DOHH2 (cell line): ENCODE measurements around the gene CPLX3.

Source experiments
- H3F3A ChIP-seq: fragments of 200-600 bp; sonication (generic), shearing (Covaris generic); 2 replicates; pipeline ENCODE4 v1.6.0; 2016; ENCODE audit warnings: antibody characterized with exemption, mild to moderate bottlenecking; ENCODE audit not compliant: control insufficient read depth, insufficient read depth
- H3K27ac ChIP-seq: fragments of 200-600 bp; sonication (generic); 2 replicates; pipeline ENCODE4 v1.5.1; 2014; ENCODE audit warnings: low read depth, mild to moderate bottlenecking, low read length, moderate library complexity
- H3K27me3 ChIP-seq: fragments of 200-600 bp; sonication (generic); 2 replicates; pipeline ENCODE4 v1.6.1; 2014; ENCODE audit warnings: mild to moderate bottlenecking, low read length, mixed read lengths; ENCODE audit not compliant: control insufficient read depth
- H3K36me3 ChIP-seq: fragments of 200-600 bp; sonication (generic); 2 replicates; pipeline ENCODE4 v1.6.1; 2014; ENCODE audit warnings: mild to moderate bottlenecking, low read length, moderate library complexity, mixed read lengths; ENCODE audit not compliant: control insufficient read depth
- H3K4me1 ChIP-seq: fragments of 200-600 bp; sonication (generic); 2 replicates; pipeline ENCODE4 v1.6.1; 2014; ENCODE audit warnings: mild to moderate bottlenecking, low read length, mixed read lengths; ENCODE audit not compliant: control insufficient read depth
- H3K4me2 ChIP-seq: fragments of 200-600 bp; sonication (generic); 2 replicates; pipeline ENCODE4 v1.6.0; 2014; ENCODE audit warnings: mild to moderate bottlenecking, low read length, moderate library complexity
- H3K4me3 ChIP-seq: fragments of 200-600 bp; sonication (generic); 2 replicates; pipeline ENCODE4 v1.5.1; 2014; ENCODE audit warnings: mild to moderate bottlenecking, low read length, mixed read lengths
- H3K79me2 ChIP-seq: fragments of 200-600 bp; sonication (generic); 2 replicates; pipeline ENCODE4 v1.6.1; 2014; ENCODE audit warnings: mild to moderate bottlenecking, low read length, mixed read lengths; ENCODE audit not compliant: control insufficient read depth
- H3K9me2 ChIP-seq: fragments of 200-600 bp; sonication (generic); replicated peaks from 2 replicates; pipeline ENCODE4 v1.6.1; 2014; ENCODE audit warnings: mild to moderate bottlenecking, low read length, mixed read lengths; ENCODE audit not compliant: control insufficient read depth
- H3K9me3 ChIP-seq: fragments of 200-600 bp; sonication (generic); 2 replicates; pipeline ENCODE4 v1.6.1; 2014; ENCODE audit warnings: antibody characterized with exemption, low read length, mixed read lengths; ENCODE audit not compliant: control insufficient read depth, insufficient read depth
- H4K20me1 ChIP-seq: fragments of 200-600 bp; sonication (generic); 2 replicates; pipeline ENCODE4 v1.6.0; 2014; ENCODE audit warnings: low read depth, mild to moderate bottlenecking, antibody characterized with exemption, low read length, moderate library complexity; ENCODE audit not compliant: control insufficient read depth, insufficient read depth
- CTCF ChIP-seq: fragments of 200-600 bp; sonication (generic); IDR thresholded peaks from one replicate; pipeline ENCODE4 v1.5.1; 2014; ENCODE audit warnings: antibody characterized with exemption, mild to moderate bottlenecking, low read depth, low read length; ENCODE audit not compliant: poor library complexity, severe bottlenecking
- EZH2phosphoT487 ChIP-seq: fragments of 200-600 bp; sonication (generic); IDR thresholded peaks from 2 replicates; pipeline ENCODE4 v1.6.1; 2017; ENCODE audit warnings: borderline replicate concordance, mild to moderate bottlenecking, antibody characterized with exemption, low read length, moderate library complexity, mixed read lengths

The CPLX3 gene

GRCh38 chr15:74830868-74831267 is 4.4 kb downstream of the CPLX3 start:
- H3K4me3 ChIP-seq, result no peak overlapping the region
- H3K27ac ChIP-seq, result no peak overlapping the region
- H3K4me2 ChIP-seq, result no peak overlapping the region
- peaks cover 25% of the 10 kb centered on the region for H3K4me1 ChIP-seq
- no peak for TF ChIP-seq CTCF
- no peak for TF ChIP-seq EZH2phosphoT487
- no peaks in the 10 kb centered on the region for H4K20me1 ChIP-seq
- no peaks in the 10 kb centered on the region for H3K79me2 ChIP-seq
- peaks cover 17% of the 10 kb centered on the region for H3K27me3 ChIP-seq
- H3K9me3 ChIP-seq, result no peaks in the 10 kb centered on the region
- H3K9me2 ChIP-seq, result no peaks in the 10 kb centered on the region
- H3F3A ChIP-seq, result no peaks in the 10 kb centered on the region
- no peaks in the 10 kb centered on the region for H3K36me3 ChIP-seq

GRCh38 chr15:74831813-74832495 is 5.5 kb downstream of the CPLX3 start:
- Histone ChIP-seq H3K4me2 (no peak overlapping the region), H4K20me1 (no peaks in the 10 kb centered on the region), H3K4me1 (peaks cover 25% of the 10 kb centered on the region)

GRCh38 chr15:74832826-74833225 is 6.4 kb downstream of the CPLX3 start:
- TF ChIP-seq CTCF, result no peak
- no peak for TF ChIP-seq EZH2phosphoT487
- peaks cover 11% of the 10 kb centered on the region for H3K27me3 ChIP-seq
- H3K79me2 ChIP-seq, result no peaks in the 10 kb centered on the region
- no peaks in the 10 kb centered on the region for H4K20me1 ChIP-seq
- no peaks in the 10 kb centered on the region for H3F3A ChIP-seq
- no peaks in the 10 kb centered on the region for H3K9me2 ChIP-seq
- no peaks in the 10 kb centered on the region for H3K9me3 ChIP-seq
- H3K4me3 ChIP-seq, result no peak overlapping the region
- peaks cover 25% of the 10 kb centered on the region for H3K4me1 ChIP-seq
- peak overlapping the region; percentile 36 for H3K4me2 ChIP-seq
- no peaks in the 10 kb centered on the region for H3K36me3 ChIP-seq
- 0 out of 2 replicates have a peak overlapping the region, but pooled peaks have one; percentile 8 for H3K27ac ChIP-seq

More at GRCh38 chr15:74831813-74832495, 5.5 kb downstream of the CPLX3 start:
- no peaks in the 10 kb centered on the region for H3K79me2 ChIP-seq
- H3F3A ChIP-seq, result no peaks in the 10 kb centered on the region
- no peaks in the 10 kb centered on the region for H3K36me3 ChIP-seq
- no peaks in the 10 kb centered on the region for H3K9me2 ChIP-seq
- no peaks in the 10 kb centered on the region for H3K9me3 ChIP-seq
- no peak overlapping the region for H3K27ac ChIP-seq
- H3K27me3 ChIP-seq, result peaks cover 14% of the 10 kb centered on the region
- TF ChIP-seq EZH2phosphoT487, result no peak
- TF ChIP-seq CTCF, result no peak
- H3K4me3 ChIP-seq, result no peak overlapping the region
